ENCODE data around the gene OR2S2.

DNA sequence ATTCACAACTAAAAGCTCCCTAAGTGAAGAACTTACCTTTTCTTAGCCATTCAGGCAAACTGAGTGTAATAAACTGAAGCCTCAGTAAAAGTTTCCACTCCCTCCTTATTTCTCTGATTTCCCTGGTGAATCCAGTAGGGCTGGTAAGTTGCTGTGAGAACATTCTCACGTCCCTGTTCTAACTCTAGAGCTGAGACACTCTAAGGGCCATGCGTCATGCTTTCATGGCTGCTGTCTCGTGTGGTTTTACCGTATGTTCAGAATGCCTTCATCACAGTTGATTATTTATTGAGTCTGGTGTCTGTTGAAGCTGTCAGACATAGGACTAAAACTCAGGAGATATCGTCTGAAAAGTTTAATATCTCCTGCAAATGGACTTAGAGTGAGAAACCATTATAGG lies 1.3 kb downstream of the OR2S2 start:
- TF ChIP-seq FOXK2 (IDR thresholded peaks at IDR 0.05): no peak
- TF ChIP-seq PKNOX1 (IDR thresholded peaks at IDR 0.05): no peak
- no peak for TF ChIP-seq BHLHE40 (IDR thresholded peaks at IDR 0.05; ENCODE audit: borderline replicate concordance)
- no peak for TF ChIP-seq SUZ12 (IDR thresholded peaks at IDR 0.05)
- TF ChIP-seq HDGF (IDR thresholded peaks at IDR 0.05; ENCODE audit: borderline replicate concordance): no peak

All from HEK293T (cell line).